Mammary epithelial cell (primary cell): ENCODE data around the gene PCDH17.

Experiments
- EZH2 ChIP-seq: IDR thresholded peaks from 2 replicates; pipeline ENCODE4 v1.6.1; 2012; ENCODE audit warnings: low read length, inconsistent platforms, borderline replicate concordance
- TF ChIP-seq, protein P1 (sequence below), 2 donors: IDR thresholded peaks in 1 of 2; conservative IDR thresholded peaks in 1 of 2; 2 replicates each; pipeline ENCODE4 v1.5.1; 2011 to 2012; ENCODE audit warnings: inconsistent platforms in 2 of 2, low read length in 2 of 2, mild to moderate bottlenecking in 2 of 2, control low read depth in 1 of 2, low read depth in 1 of 2; ENCODE audit not compliant: insufficient read depth in 1 of 2; ENCODE audit errors: extremely low read depth in 1 of 2

DNA sequence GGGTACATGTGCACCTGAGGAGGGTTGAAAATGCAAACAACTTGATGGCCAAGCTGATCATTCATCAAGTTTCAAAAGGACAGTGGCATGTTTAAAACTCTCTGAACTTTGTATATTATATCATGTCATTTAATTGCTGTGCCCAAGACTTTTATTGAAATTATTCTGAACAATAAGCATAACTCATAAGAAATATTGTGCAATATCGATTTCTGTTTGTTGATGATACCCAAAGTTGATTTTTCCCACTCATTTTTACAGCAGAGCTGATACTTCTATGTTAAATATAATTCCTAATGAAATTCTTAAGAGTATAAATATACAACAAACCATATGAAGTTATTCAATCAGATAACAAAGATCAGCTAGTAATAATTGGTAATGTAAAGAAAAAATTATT, 49.1 kb downstream of the PCDH17 start:
- TF ChIP-seq, protein P1, sequence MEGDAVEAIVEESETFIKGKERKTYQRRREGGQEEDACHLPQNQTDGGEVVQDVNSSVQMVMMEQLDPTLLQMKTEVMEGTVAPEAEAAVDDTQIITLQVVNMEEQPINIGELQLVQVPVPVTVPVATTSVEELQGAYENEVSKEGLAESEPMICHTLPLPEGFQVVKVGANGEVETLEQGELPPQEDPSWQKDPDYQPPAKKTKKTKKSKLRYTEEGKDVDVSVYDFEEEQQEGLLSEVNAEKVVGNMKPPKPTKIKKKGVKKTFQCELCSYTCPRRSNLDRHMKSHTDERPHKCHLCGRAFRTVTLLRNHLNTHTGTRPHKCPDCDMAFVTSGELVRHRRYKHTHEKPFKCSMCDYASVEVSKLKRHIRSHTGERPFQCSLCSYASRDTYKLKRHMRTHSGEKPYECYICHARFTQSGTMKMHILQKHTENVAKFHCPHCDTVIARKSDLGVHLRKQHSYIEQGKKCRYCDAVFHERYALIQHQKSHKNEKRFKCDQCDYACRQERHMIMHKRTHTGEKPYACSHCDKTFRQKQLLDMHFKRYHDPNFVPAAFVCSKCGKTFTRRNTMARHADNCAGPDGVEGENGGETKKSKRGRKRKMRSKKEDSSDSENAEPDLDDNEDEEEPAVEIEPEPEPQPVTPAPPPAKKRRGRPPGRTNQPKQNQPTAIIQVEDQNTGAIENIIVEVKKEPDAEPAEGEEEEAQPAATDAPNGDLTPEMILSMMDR (conservative IDR thresholded peaks at IDR 0.05 in 1 of 2, IDR thresholded peaks at IDR 0.05 in 1 of 2; ENCODE audit: extremely low read depth in 1 of 2, insufficient read depth in 1 of 2, low read depth in 1 of 2, low read length in 2 of 2): no peak
- no peak for TF ChIP-seq EZH2
